Measurements from ENCODE around the gene ABCG2. TPM values are rescaled to one million over a fixed set of nuclear protein-coding genes. Genes with fewer than 3 reads are reported as not detected.

The ABCG2 gene
- total RNA-seq, 1 experiment from 2014 or later, result 0.24 TPM

- CTCF ChIA-PET, result no interaction called here
- Mint-ChIP-seq H3K36me3 (ENCODE audit: insufficient read depth, unreplicated experiment) (no peaks in the 10 kb centered on the region), H3K9me3 (ENCODE audit: low read depth, unreplicated experiment) (no peaks in the 10 kb centered on the region), H3K27me3 (ENCODE audit: unreplicated experiment) (no peaks in the 10 kb centered on the region), H3K27ac (ENCODE audit: unreplicated experiment) (no peak overlapping the region), H3K4me1 (ENCODE audit: low read depth, unreplicated experiment) (no peaks in the 10 kb centered on the region), H3K4me3 (ENCODE audit: low read depth, unreplicated experiment) (no peak overlapping the region)
- DNase-seq, result no peak
- BruUV-seq (replicated peaks), result no TSS peak
- no peak for TF ChIP-seq CTCF (IDR thresholded peaks at IDR 0.05; ENCODE audit: unreplicated experiment)
- intact Hi-C loops (cut with micrococcal nuclease; ENCODE audit: unreplicated experiment), result no loop called here
These were observed 113.4 kb downstream of the ABCG2 start for GRCh38 chr4:88045021-88045420.

- CTCF ChIA-PET, result no interaction called here
- Mint-ChIP-seq H3K36me3 (ENCODE audit: insufficient read depth, unreplicated experiment) (peaks cover 6% of the 10 kb centered on the region), H3K4me1 (ENCODE audit: low read depth, unreplicated experiment) (no peaks in the 10 kb centered on the region), H3K27ac (ENCODE audit: unreplicated experiment) (no peak overlapping the region), H3K4me3 (ENCODE audit: low read depth, unreplicated experiment) (no peak overlapping the region), H3K9me3 (ENCODE audit: low read depth, unreplicated experiment) (no peaks in the 10 kb centered on the region), H3K27me3 (ENCODE audit: unreplicated experiment) (no peaks in the 10 kb centered on the region)
- intact Hi-C loops (cut with micrococcal nuclease; ENCODE audit: unreplicated experiment), result no loop called here
- no peak for TF ChIP-seq CTCF (IDR thresholded peaks at IDR 0.05; ENCODE audit: unreplicated experiment)
- BruUV-seq (replicated peaks), result no TSS peak
- no peak for DNase-seq
These were observed 114.7 kb downstream of the ABCG2 start for GRCh38 chr4:88043586-88044340.

GRCh38 chr4:88043001-88043400, 115.4 kb downstream of the ABCG2 start:
- H3K4me1 Mint-ChIP-seq (ENCODE audit: low read depth, unreplicated experiment), result no peaks in the 10 kb centered on the region
- H3K27me3 Mint-ChIP-seq (ENCODE audit: unreplicated experiment), result no peaks in the 10 kb centered on the region
- H3K9me3 Mint-ChIP-seq (ENCODE audit: low read depth, unreplicated experiment), result no peaks in the 10 kb centered on the region
- no peak overlapping the region for H3K27ac Mint-ChIP-seq (ENCODE audit: unreplicated experiment)
- H3K36me3 Mint-ChIP-seq (ENCODE audit: insufficient read depth, unreplicated experiment), result peaks cover 8% of the 10 kb centered on the region
- CTCF ChIA-PET, result no interaction called here
- no TSS peak for BruUV-seq (replicated peaks)
- DNase-seq, result no peak
- H3K4me3 Mint-ChIP-seq (ENCODE audit: low read depth, unreplicated experiment), result no peak overlapping the region
- no peak for TF ChIP-seq CTCF (IDR thresholded peaks at IDR 0.05; ENCODE audit: unreplicated experiment)
- intact Hi-C loops (cut with micrococcal nuclease; ENCODE audit: unreplicated experiment), result no loop called here

GRCh38 chr4:88041626-88042025, 116.8 kb downstream of the ABCG2 start:
- H3K4me3 Mint-ChIP-seq (ENCODE audit: low read depth, unreplicated experiment), result no peak overlapping the region
- no peaks in the 10 kb centered on the region for H3K4me1 Mint-ChIP-seq (ENCODE audit: low read depth, unreplicated experiment)
- H3K9me3 Mint-ChIP-seq (ENCODE audit: low read depth, unreplicated experiment), result no peaks in the 10 kb centered on the region
- peaks cover 8% of the 10 kb centered on the region for H3K36me3 Mint-ChIP-seq (ENCODE audit: insufficient read depth, unreplicated experiment)
- DNase-seq, result no peak
- no peak for TF ChIP-seq CTCF (IDR thresholded peaks at IDR 0.05; ENCODE audit: unreplicated experiment)
- BruUV-seq (replicated peaks), result no TSS peak
- intact Hi-C loops (cut with micrococcal nuclease; ENCODE audit: unreplicated experiment), result no loop called here
- CTCF ChIA-PET, result no interaction called here
- H3K27ac Mint-ChIP-seq (ENCODE audit: unreplicated experiment), result no peak overlapping the region
- H3K27me3 Mint-ChIP-seq (ENCODE audit: unreplicated experiment), result no peaks in the 10 kb centered on the region
